HL-60 (cell line): ENCODE results near the gene LDB2.

Experiments
- CTCF ChIP-seq: IDR thresholded peaks from one replicate; pipeline ENCODE4 v1.5.1; 2011; ENCODE audit warnings: low read length, control low read depth, inconsistent platforms; ENCODE audit not compliant: insufficient read depth
- POLR2AphosphoS5 ChIP-seq: IDR thresholded peaks from 2 replicates; pipeline ENCODE4 v1.6.1; 2012; ENCODE audit warnings: low read depth
- TF ChIP-seq, protein P1 (sequence below): IDR thresholded peaks from 2 replicates; pipeline ENCODE4 v1.6.1; 2012; ENCODE audit warnings: low read depth; ENCODE audit not compliant: insufficient replicate concordance

- TF ChIP-seq CTCF: no peak
- TF ChIP-seq, protein P1, sequence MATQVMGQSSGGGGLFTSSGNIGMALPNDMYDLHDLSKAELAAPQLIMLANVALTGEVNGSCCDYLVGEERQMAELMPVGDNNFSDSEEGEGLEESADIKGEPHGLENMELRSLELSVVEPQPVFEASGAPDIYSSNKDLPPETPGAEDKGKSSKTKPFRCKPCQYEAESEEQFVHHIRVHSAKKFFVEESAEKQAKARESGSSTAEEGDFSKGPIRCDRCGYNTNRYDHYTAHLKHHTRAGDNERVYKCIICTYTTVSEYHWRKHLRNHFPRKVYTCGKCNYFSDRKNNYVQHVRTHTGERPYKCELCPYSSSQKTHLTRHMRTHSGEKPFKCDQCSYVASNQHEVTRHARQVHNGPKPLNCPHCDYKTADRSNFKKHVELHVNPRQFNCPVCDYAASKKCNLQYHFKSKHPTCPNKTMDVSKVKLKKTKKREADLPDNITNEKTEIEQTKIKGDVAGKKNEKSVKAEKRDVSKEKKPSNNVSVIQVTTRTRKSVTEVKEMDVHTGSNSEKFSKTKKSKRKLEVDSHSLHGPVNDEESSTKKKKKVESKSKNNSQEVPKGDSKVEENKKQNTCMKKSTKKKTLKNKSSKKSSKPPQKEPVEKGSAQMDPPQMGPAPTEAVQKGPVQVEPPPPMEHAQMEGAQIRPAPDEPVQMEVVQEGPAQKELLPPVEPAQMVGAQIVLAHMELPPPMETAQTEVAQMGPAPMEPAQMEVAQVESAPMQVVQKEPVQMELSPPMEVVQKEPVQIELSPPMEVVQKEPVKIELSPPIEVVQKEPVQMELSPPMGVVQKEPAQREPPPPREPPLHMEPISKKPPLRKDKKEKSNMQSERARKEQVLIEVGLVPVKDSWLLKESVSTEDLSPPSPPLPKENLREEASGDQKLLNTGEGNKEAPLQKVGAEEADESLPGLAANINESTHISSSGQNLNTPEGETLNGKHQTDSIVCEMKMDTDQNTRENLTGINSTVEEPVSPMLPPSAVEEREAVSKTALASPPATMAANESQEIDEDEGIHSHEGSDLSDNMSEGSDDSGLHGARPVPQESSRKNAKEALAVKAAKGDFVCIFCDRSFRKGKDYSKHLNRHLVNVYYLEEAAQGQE: no peak
- TF ChIP-seq POLR2AphosphoS5: no peak
Measured at GRCh38 chr4:16671741-16672140, 226.7 kb downstream of the LDB2 start.
